Mesothelial cell of epicardium (in vitro differentiated cells): ENCODE measurements around the gene NTHL1. TPM values are rescaled to one million over a fixed set of nuclear protein-coding genes. Genes with fewer than 3 reads are reported as not detected.

Experiments used
- DNase-seq, 2 experiments: peaks; one replicate each; pipeline ENCODE4 v3.0.0; 2021; ENCODE audit warnings: low spot score in 2 of 2; ENCODE audit not compliant: unreplicated experiment in 2 of 2
- H3K27ac Mint-ChIP-seq: 2 replicates; pipeline ENCODE4 v1.8.0; 2021; ENCODE audit warnings: mixed read lengths
- H3K27me3 Mint-ChIP-seq: 2 replicates; pipeline ENCODE4 v1.8.0; 2021; ENCODE audit warnings: low read depth, mixed read lengths
- H3K36me3 Mint-ChIP-seq: 2 replicates; pipeline ENCODE4 v1.8.0; 2021; ENCODE audit warnings: mixed read lengths
- H3K4me1 Mint-ChIP-seq: 2 replicates; pipeline ENCODE4 v1.8.0; 2021; ENCODE audit warnings: mixed read lengths
- H3K4me3 Mint-ChIP-seq: 2 replicates; pipeline ENCODE4 v1.8.0; 2021; ENCODE audit warnings: mild to moderate bottlenecking, moderate library complexity, mixed read lengths
- H3K9me3 Mint-ChIP-seq: 2 replicates; pipeline ENCODE4 v1.8.0; 2021; ENCODE audit warnings: mixed read lengths
- CTCF ChIP-seq: fragments of 200-600 bp; sonication (generic); IDR thresholded peaks from one replicate; pipeline ENCODE4 v1.5.0; 2021; ENCODE audit warnings: antibody characterized with exemption; ENCODE audit not compliant: unreplicated experiment
- total RNA-seq: library from RNA; stranded (reverse); gene quantifications from 3 replicates; pipeline ENCODE4 v1.2.1, GENCODE V29; 2021

Gene NTHL1
- total RNA-seq, 1 donor from 2014 or later = 29.7 TPM

- H3K4me3 Mint-ChIP-seq = peak overlapping the region; percentile 67
- H3K9me3 Mint-ChIP-seq = no peaks in the 10 kb centered on the region
- peak overlapping the region; percentile 74 for H3K27ac Mint-ChIP-seq
- no peaks in the 10 kb centered on the region for H3K36me3 Mint-ChIP-seq
- H3K27me3 Mint-ChIP-seq = peaks cover 45% of the 10 kb centered on the region
- DNase-seq = peak in 1 of 2 experiments; percentile 63
- H3K4me1 Mint-ChIP-seq = peaks cover 23% of the 10 kb centered on the region
- no peak for TF ChIP-seq CTCF
Observed at GRCh38 chr16:2022723-2023091, 24.9 kb downstream of the NTHL1 start.

- H3K27ac Mint-ChIP-seq = no peak overlapping the region
- H3K4me1 Mint-ChIP-seq = peaks cover 19% of the 10 kb centered on the region
- peak overlapping the region; percentile 65 for H3K4me3 Mint-ChIP-seq
- no peak for DNase-seq
- H3K27me3 Mint-ChIP-seq = peaks cover 47% of the 10 kb centered on the region
- no peak for TF ChIP-seq CTCF
- no peaks in the 10 kb centered on the region for H3K9me3 Mint-ChIP-seq
- H3K36me3 Mint-ChIP-seq = no peaks in the 10 kb centered on the region
Observed at GRCh38 chr16:2019921-2020831, 27.5 kb downstream of the NTHL1 start.

GRCh38 chr16:2019518-2019920 is 28.1 kb downstream of the NTHL1 start, which contains the start of gene NPW:
Gene NPW (plus strand): TSS chr16:2019785.
- H3K9me3 Mint-ChIP-seq = no peaks in the 10 kb centered on the region
- no peak for TF ChIP-seq CTCF
- no peak within 1 kb of the TSS for H3K27ac Mint-ChIP-seq
- H3K4me1 Mint-ChIP-seq = peaks cover 19% of the 10 kb centered on the region
- H3K4me3 Mint-ChIP-seq = peak within 1 kb of the TSS; percentile 65
- H3K36me3 Mint-ChIP-seq = no peaks in the 10 kb centered on the region
- peaks cover 47% of the 10 kb centered on the region for H3K27me3 Mint-ChIP-seq
- no peak for DNase-seq

GRCh38 chr16:2016407-2016922 is 31.2 kb downstream of the NTHL1 start:
- Mint-ChIP-seq H3K27ac (no peak overlapping the region), H3K4me1 (peaks cover 4% of the 10 kb centered on the region), H3K9me3 (no peaks in the 10 kb centered on the region), H3K36me3 (no peaks in the 10 kb centered on the region), H3K4me3 (no peak overlapping the region), H3K27me3 (peaks cover 34% of the 10 kb centered on the region)
- TF ChIP-seq CTCF = peak; percentile 22
- DNase-seq = no peak

GRCh38 chr16:2015947-2016208 is 31.8 kb downstream of the NTHL1 start:
- TF ChIP-seq CTCF = no peak
- Mint-ChIP-seq H3K27me3 (peaks cover 28% of the 10 kb centered on the region), H3K9me3 (no peaks in the 10 kb centered on the region), H3K4me1 (peaks cover 4% of the 10 kb centered on the region), H3K27ac (no peak overlapping the region), H3K36me3 (no peaks in the 10 kb centered on the region), H3K4me3 (no peak overlapping the region)
- no peak for DNase-seq
